ENCODE results near the gene NHS. TPM values are rescaled to one million over a fixed set of nuclear protein-coding genes. Genes with fewer than 3 reads are reported as not detected.

NHS gene
- total and polyA plus RNA-seq, 2 experiments from 2014 or later = 0.72 to 0.89 TPM

DNA sequence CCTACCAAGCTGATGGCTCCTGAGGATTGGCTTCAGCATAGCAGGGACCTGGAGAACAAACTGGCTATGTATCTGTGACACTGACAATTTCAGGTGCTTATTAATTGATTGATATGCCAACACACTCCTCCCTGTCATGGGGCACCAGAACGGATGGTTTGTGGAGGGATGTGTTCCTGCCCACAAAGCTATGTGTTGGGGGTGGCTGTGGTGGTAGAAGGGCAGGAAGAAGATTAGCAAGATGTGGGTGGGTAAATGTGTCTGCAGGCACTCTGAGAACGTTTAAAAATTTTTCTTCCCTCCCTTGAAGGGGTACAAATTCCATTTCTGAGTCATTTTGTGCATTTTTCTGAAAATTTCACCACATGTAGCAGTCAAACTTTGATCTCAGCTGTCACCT lies 307.3 kb downstream of the NHS start:
- no peaks in the 10 kb centered on the region for H3K36me3 ChIP-seq
- H3K27me3 ChIP-seq = no peaks in the 10 kb centered on the region
- H3K4me3 ChIP-seq = no peak overlapping the region
- H3K4me1 ChIP-seq (ENCODE audit: low read depth) = no peaks in the 10 kb centered on the region
- DNase-seq (ENCODE audit: low read depth in 1 of 2, low spot score in 1 of 2) = no peak
- H3K27ac ChIP-seq = no peak overlapping the region
- TF ChIP-seq CTCF (IDR thresholded peaks at IDR 0.05; ENCODE audit: low read depth, low read length) = no peak
- no peaks in the 10 kb centered on the region for H3K9me3 ChIP-seq (ENCODE audit: low read depth)

DNA sequence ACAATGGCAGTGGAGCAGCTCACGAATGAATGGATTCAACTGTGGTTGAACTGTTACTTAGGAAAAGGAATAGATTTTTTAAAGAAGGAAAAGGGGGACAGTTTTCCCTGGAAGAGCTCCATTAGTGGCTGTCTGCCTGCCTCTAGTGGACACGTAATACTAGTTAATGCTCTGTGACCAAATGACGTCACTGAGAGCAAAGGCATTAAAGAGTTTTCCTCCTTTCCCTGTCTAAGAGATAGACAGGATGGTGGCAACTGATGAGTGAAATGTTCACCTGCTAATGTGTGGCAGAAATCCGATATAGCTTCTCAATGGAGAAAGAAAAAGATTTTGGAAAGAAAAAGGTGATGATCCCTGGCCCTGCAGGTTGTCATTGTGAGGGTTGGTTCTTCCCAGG lies 310.0 kb downstream of the NHS start:
- Histone ChIP-seq H3K4me1 (ENCODE audit: low read depth) (no peaks in the 10 kb centered on the region), H3K27ac (no peak overlapping the region), H3K36me3 (no peaks in the 10 kb centered on the region), H3K4me3 (no peak overlapping the region), H3K9me3 (ENCODE audit: low read depth) (no peaks in the 10 kb centered on the region), H3K27me3 (no peaks in the 10 kb centered on the region)
- no peak for DNase-seq (ENCODE audit: low read depth in 1 of 2, low spot score in 1 of 2)
- TF ChIP-seq CTCF (IDR thresholded peaks at IDR 0.05; ENCODE audit: low read depth, low read length) = no peak

GRCh38 chrX:17687648-17688047 lies 312.6 kb downstream of the NHS start:
- H3K27ac ChIP-seq = no peak overlapping the region
- no peak for DNase-seq (ENCODE audit: low read depth in 1 of 2, low spot score in 1 of 2)
- H3K27me3 ChIP-seq = no peaks in the 10 kb centered on the region

DNA sequence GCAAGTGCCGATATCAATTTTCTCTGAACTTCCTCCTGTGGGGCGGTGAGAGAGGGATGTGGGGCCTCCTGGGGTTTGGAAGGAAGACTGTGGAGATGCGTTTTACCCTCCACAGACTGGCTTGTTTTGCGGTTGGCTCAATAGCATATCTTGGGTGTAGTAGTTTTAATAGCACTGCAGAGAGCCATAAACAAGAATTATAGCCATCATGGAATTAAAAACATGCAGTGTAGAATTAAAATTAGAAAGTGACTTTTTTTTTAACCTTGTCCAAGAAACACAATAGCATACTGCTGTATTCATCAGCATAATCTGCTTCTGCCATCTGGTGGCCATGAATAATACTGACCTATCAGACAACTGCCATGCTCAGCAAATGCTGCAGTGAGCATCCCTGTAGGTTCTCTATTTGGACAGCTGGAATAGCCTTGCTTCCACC lies 315.0 kb downstream of the NHS start:
- TF ChIP-seq CTCF (IDR thresholded peaks at IDR 0.05; ENCODE audit: low read depth, low read length) = peak; percentile 55
- H3K27ac ChIP-seq = no peak overlapping the region
- peaks cover 12% of the 10 kb centered on the region for H3K4me1 ChIP-seq (ENCODE audit: low read depth)
- no peaks in the 10 kb centered on the region for H3K27me3 ChIP-seq
- no peaks in the 10 kb centered on the region for H3K36me3 ChIP-seq
- H3K4me3 ChIP-seq = no peak overlapping the region
- no peaks in the 10 kb centered on the region for H3K9me3 ChIP-seq (ENCODE audit: low read depth)
- DNase-seq (ENCODE audit: low read depth in 1 of 2, low spot score in 1 of 2) = peak; percentile 70 to 82

More at GRCh38 chrX:17687648-17688047, 312.6 kb downstream of the NHS start:
- Histone ChIP-seq H3K9me3 (ENCODE audit: low read depth) (no peaks in the 10 kb centered on the region), H3K4me1 (ENCODE audit: low read depth) (no peaks in the 10 kb centered on the region), H3K4me3 (no peak overlapping the region), H3K36me3 (no peaks in the 10 kb centered on the region)
- TF ChIP-seq CTCF (IDR thresholded peaks at IDR 0.05; ENCODE audit: low read depth, low read length) = no peak

- Histone ChIP-seq H3K36me3 (no peaks in the 10 kb centered on the region), H3K27me3 (no peaks in the 10 kb centered on the region), H3K27ac (no peak overlapping the region), H3K9me3 (ENCODE audit: low read depth) (no peaks in the 10 kb centered on the region), H3K4me1 (ENCODE audit: low read depth) (peaks cover 12% of the 10 kb centered on the region), H3K4me3 (no peak overlapping the region)
- peak; percentile 15 to 45 for DNase-seq (ENCODE audit: low read depth in 1 of 2, low spot score in 1 of 2)
- TF ChIP-seq CTCF (IDR thresholded peaks at IDR 0.05; ENCODE audit: low read depth, low read length) = no peak
Observed at GRCh38 chrX:17692709-17693346, 317.8 kb downstream of the NHS start.
